ENCODE measurements around the gene ABR. TPM values are rescaled to one million over a fixed set of nuclear protein-coding genes. Genes with fewer than 3 reads are reported as not detected.

ABR gene
- total and polyA plus RNA-seq, 5 donors from 2014 or later: 13.2 to 116 (median 18.3) TPM

DNA sequence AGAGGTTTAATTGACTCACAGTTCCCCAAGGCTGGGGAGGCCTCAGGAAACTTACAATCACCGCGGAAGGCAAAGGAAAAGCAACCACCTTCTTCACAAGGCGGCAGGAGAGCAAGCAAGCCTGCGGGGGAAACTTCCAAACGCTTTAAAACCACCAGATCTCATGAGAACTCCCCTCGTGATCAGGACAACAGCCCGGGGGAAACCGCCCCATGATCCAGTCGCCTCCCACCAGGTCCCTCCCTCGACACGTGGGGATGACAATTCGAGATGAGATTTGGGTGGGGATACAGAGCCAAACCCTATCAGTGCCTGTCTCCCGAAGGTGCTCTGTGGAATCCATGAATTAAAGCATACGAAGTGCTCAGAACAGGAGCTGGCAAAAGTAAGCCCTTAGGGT is 43.9 kb upstream of the ABR start:
- Histone ChIP-seq H3K36me3 (ENCODE audit: control insufficient read depth, insufficient read depth, low read length) (no peaks in the 10 kb centered on the region), H3K4me1 (ENCODE audit: control insufficient read depth, insufficient read depth, low read length, poor library complexity, severe bottlenecking) (peaks cover 9% of the 10 kb centered on the region), H3K27ac (ENCODE audit: insufficient read depth, low read length, poor library complexity, severe bottlenecking) (no peak overlapping the region), H3K4me3 (ENCODE audit: low read depth, low read length) (no peak overlapping the region), H3K27me3 (ENCODE audit: control insufficient read depth, insufficient read depth, low read length) (peaks cover 13% of the 10 kb centered on the region), H3K9me3 (ENCODE audit: control insufficient read depth in 2 of 2, low read length in 2 of 2) (no peaks in the 10 kb centered on the region)
- peaks cover 0 to 3% (median 0%) of the 10 kb centered on the region in 7 donors for H3K9me3 Mint-ChIP-seq
- DNase-seq (no peak), ATAC-seq (ENCODE audit: low read depth in 2 of 2) (no peak)
- no peak overlapping the region for H3K4me3 Mint-ChIP-seq
- H3K27me3 Mint-ChIP-seq: peaks cover 50% of the 10 kb centered on the region
- H3K27ac Mint-ChIP-seq: no peak overlapping the region
- H3K36me3 Mint-ChIP-seq: no peaks in the 10 kb centered on the region
- peaks cover 0 to 7% (median 3%) of the 10 kb centered on the region in 4 donors for H3K4me1 Mint-ChIP-seq

DNA sequence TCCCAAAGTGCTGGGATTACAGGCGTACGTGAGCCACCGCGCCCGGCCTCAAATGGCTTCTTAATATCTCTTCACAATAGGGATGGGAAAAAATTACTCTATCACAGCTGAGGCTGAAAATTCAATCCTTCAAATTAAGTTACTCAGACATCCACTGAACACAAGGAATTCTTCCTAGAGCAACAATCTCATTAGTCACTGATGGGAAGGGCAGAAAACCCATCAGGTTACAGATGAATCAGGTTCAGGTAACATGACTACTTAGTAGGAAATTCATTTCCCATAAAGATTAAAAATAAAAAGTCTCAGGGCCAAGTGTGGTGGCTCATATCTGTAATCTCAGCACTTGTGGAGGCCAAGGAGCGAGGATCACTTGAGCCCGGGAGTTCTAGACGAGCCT is 42.5 kb upstream of the ABR start:
- Mint-ChIP-seq H3K27ac (no peak overlapping the region), H3K4me1 (peaks cover 0 to 5% (median under 1%) of the 10 kb centered on the region in 4 donors), H3K4me3 (no peak overlapping the region), H3K36me3 (no peaks in the 10 kb centered on the region), H3K9me3 (no peaks in the 10 kb centered on the region), H3K27me3 (peaks cover 38% of the 10 kb centered on the region)
- H3K27ac ChIP-seq (ENCODE audit: insufficient read depth, low read length, poor library complexity, severe bottlenecking): no peak overlapping the region
- peaks cover 8% of the 10 kb centered on the region for H3K27me3 ChIP-seq (ENCODE audit: control insufficient read depth, insufficient read depth, low read length)
- no peaks in the 10 kb centered on the region for H3K9me3 ChIP-seq (ENCODE audit: control insufficient read depth in 2 of 2, low read length in 2 of 2)
- H3K4me3 ChIP-seq (ENCODE audit: low read depth, low read length): no peak overlapping the region
- ATAC-seq (ENCODE audit: low read depth in 2 of 2) (no peak), DNase-seq (no peak)
- H3K4me1 ChIP-seq (ENCODE audit: control insufficient read depth, insufficient read depth, low read length, poor library complexity, severe bottlenecking): no peaks in the 10 kb centered on the region
- H3K36me3 ChIP-seq (ENCODE audit: control insufficient read depth, insufficient read depth, low read length): no peaks in the 10 kb centered on the region

DNA sequence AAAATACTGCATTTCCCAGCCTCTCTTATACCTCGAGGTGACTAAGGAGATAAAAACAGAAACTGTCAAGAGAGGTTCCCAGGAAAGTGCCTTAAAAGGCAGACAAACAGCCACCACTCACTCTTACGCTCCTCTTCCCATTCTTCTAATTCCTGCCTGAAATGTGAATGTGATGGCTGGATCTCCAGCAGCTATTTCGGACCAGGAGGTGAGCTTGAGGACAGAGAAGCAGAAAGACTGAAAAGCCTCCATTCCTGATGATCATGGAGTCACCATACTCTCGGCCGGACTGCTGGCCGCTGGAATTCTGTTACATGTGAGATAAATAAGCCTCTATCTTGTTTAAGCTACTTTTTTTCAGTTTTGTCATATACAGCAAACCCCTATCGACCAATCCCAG is 41.4 kb upstream of the ABR start:
- Mint-ChIP-seq H3K4me1 (peaks cover 0 to 5% (median 0%) of the 10 kb centered on the region in 4 donors), H3K4me3 (no peak overlapping the region), H3K9me3 (no peaks in the 10 kb centered on the region), H3K36me3 (no peaks in the 10 kb centered on the region), H3K27me3 (peaks cover 31% of the 10 kb centered on the region), H3K27ac (no peak overlapping the region)
- ATAC-seq (ENCODE audit: low read depth in 2 of 2) (no peak), DNase-seq (no peak)
- no peaks in the 10 kb centered on the region for H3K36me3 ChIP-seq (ENCODE audit: control insufficient read depth, insufficient read depth, low read length)
- peaks cover 2% of the 10 kb centered on the region for H3K27me3 ChIP-seq (ENCODE audit: control insufficient read depth, insufficient read depth, low read length)
- no peaks in the 10 kb centered on the region for H3K9me3 ChIP-seq (ENCODE audit: control insufficient read depth in 2 of 2, low read length in 2 of 2)
- no peaks in the 10 kb centered on the region for H3K4me1 ChIP-seq (ENCODE audit: control insufficient read depth, insufficient read depth, low read length, poor library complexity, severe bottlenecking)
- H3K27ac ChIP-seq (ENCODE audit: insufficient read depth, low read length, poor library complexity, severe bottlenecking): no peak overlapping the region
- no peak overlapping the region for H3K4me3 ChIP-seq (ENCODE audit: low read depth, low read length)

DNA sequence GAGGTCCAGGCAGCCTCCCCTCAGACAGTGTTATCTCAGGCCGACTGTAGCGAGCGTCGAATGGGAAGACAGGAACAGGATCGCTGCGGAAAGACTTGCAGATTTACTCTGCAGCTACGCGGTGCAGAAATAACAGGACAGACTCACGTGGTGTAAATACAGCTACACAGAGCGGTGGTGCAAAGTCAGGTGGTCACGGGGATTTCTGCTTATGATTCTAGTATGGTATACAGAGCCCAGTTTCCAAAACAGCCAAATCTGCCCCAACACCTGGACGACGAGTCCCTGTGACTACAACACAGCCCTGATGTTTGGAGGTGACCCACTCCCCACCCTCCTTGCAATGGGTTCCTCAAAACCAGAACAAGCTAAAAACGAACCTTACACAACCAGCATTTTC is 40.6 kb upstream of the ABR start:
- peaks cover 26% of the 10 kb centered on the region for H3K27me3 Mint-ChIP-seq
- H3K9me3 ChIP-seq (ENCODE audit: control insufficient read depth in 2 of 2, low read length in 2 of 2): no peaks in the 10 kb centered on the region
- DNase-seq (no peak), ATAC-seq (ENCODE audit: low read depth in 2 of 2) (no peak)
- H3K36me3 ChIP-seq (ENCODE audit: control insufficient read depth, insufficient read depth, low read length): no peaks in the 10 kb centered on the region
- H3K4me1 ChIP-seq (ENCODE audit: control insufficient read depth, insufficient read depth, low read length, poor library complexity, severe bottlenecking): no peaks in the 10 kb centered on the region
- H3K4me3 Mint-ChIP-seq: no peak overlapping the region
- H3K27ac Mint-ChIP-seq: no peak overlapping the region
- H3K4me1 Mint-ChIP-seq: no peaks in the 10 kb centered on the region
- H3K27me3 ChIP-seq (ENCODE audit: control insufficient read depth, insufficient read depth, low read length): no peaks in the 10 kb centered on the region
- no peaks in the 10 kb centered on the region for H3K9me3 Mint-ChIP-seq
- no peaks in the 10 kb centered on the region for H3K36me3 Mint-ChIP-seq
- no peak overlapping the region for H3K27ac ChIP-seq (ENCODE audit: insufficient read depth, low read length, poor library complexity, severe bottlenecking)
- no peak overlapping the region for H3K4me3 ChIP-seq (ENCODE audit: low read depth, low read length)

DNA sequence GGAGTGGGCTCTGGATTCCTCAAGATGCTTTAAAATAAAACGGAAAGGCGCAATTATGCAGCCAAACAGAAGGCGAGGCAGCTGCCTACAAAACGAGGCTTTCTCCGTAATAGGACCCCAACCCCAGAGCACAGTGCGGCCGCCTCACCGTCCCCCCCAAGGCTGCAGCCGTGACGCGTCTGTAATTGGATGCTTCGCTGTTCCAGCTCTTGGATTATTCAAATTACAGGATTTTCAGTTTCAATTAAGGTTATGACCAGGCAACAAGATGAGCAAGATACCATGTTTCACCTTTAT is 37.3 kb upstream of the ABR start:
- H3K27ac Mint-ChIP-seq: no peak overlapping the region
- Histone ChIP-seq H3K27me3 (ENCODE audit: control insufficient read depth, insufficient read depth, low read length) (no peaks in the 10 kb centered on the region), H3K4me3 (ENCODE audit: low read depth, low read length) (no peak overlapping the region), H3K36me3 (ENCODE audit: control insufficient read depth, insufficient read depth, low read length) (no peaks in the 10 kb centered on the region), H3K27ac (ENCODE audit: insufficient read depth, low read length, poor library complexity, severe bottlenecking) (no peak overlapping the region), H3K4me1 (ENCODE audit: control insufficient read depth, insufficient read depth, low read length, poor library complexity, severe bottlenecking) (no peaks in the 10 kb centered on the region), H3K9me3 (ENCODE audit: control insufficient read depth in 2 of 2, low read length in 2 of 2) (no peaks in the 10 kb centered on the region)
- ATAC-seq (ENCODE audit: low read depth in 2 of 2) (no peak), DNase-seq (no peak)
- no peaks in the 10 kb centered on the region for H3K9me3 Mint-ChIP-seq
- H3K4me3 Mint-ChIP-seq: no peak overlapping the region
- no peaks in the 10 kb centered on the region for H3K36me3 Mint-ChIP-seq
- no peaks in the 10 kb centered on the region for H3K4me1 Mint-ChIP-seq
- peaks cover 21% of the 10 kb centered on the region for H3K27me3 Mint-ChIP-seq

DNA sequence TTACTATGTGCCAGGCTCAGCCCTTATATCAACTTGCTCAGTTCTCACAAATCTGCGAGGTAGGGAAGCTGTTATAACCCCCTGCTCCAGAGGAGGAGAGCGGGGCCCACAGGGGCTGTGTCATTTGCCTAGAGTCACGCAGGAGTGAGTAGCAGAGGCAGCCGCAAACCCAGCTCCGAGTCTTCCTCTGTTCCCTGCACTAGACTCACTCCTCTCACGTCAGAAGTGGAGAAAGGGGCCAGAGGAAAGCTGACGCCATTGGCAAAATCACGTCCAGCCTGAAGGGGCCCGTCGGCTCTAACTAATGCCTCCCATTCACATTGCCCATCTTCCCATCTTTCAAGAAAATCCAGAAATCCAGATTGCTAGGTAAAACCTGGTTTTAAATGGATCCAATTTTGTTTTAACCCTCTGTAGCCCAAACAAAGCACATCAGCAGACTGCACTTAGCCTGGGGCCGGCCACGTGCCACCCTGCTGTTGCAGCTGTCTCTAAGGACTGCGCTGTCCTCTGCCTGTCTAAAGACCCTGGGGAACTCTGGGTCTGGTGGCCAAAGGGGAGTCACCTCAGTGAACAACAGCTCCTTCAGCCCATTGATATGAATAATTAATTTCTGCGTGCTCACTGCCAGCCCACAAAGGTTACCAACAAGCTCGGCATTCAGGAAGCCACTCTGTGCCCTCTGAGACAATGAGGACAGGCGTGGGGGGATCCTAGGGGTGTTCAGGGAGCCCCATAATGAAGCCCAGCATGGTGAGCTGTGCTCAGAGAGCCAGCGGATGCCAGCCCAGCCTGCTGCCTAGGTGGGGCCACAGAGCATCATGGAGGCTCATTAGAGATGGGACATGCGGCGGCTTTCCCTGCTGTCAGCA is 36.7 kb upstream of the ABR start:
- no peaks in the 10 kb centered on the region for H3K27me3 ChIP-seq (ENCODE audit: control insufficient read depth, insufficient read depth, low read length)
- Mint-ChIP-seq H3K4me3 (no peak overlapping the region), H3K36me3 (no peaks in the 10 kb centered on the region), H3K27ac (no peak overlapping the region), H3K27me3 (peaks cover 24% of the 10 kb centered on the region), H3K4me1 (no peaks in the 10 kb centered on the region), H3K9me3 (no peaks in the 10 kb centered on the region)
- no peak overlapping the region for H3K27ac ChIP-seq (ENCODE audit: insufficient read depth, low read length, poor library complexity, severe bottlenecking)
- no peak overlapping the region for H3K4me3 ChIP-seq (ENCODE audit: low read depth, low read length)
- no peak for DNase-seq
- no peaks in the 10 kb centered on the region for H3K36me3 ChIP-seq (ENCODE audit: control insufficient read depth, insufficient read depth, low read length)
- no peaks in the 10 kb centered on the region for H3K9me3 ChIP-seq (ENCODE audit: control insufficient read depth in 2 of 2, low read length in 2 of 2)
- ATAC-seq (ENCODE audit: low read depth in 2 of 2): no peak
- H3K4me1 ChIP-seq (ENCODE audit: control insufficient read depth, insufficient read depth, low read length, poor library complexity, severe bottlenecking): no peaks in the 10 kb centered on the region

DNA sequence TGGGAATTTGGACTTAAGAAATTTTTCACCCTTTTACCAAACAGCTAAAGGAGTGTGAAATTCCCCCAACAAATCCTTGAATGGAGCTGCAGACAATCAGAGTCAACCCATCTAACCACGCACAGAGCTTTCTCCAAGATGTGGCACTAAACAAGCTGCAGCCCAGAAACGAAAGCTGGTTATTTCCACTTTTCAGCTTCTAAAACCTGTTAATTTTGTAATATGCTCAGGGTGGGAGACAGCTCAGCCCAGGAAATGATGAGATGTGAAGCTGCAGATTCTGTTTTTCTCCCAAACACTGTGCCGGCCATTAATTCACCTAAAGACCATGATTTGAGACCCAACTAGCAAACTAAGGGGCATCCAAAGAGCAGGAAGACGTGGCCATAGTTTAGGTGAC is 33.2 kb upstream of the ABR start:
- H3K36me3 Mint-ChIP-seq: no peaks in the 10 kb centered on the region
- no peak overlapping the region for H3K4me3 Mint-ChIP-seq
- H3K4me3 ChIP-seq (ENCODE audit: low read depth, low read length): no peak overlapping the region
- no peak overlapping the region for H3K27ac ChIP-seq (ENCODE audit: insufficient read depth, low read length, poor library complexity, severe bottlenecking)
- no peak for DNase-seq
- H3K4me1 Mint-ChIP-seq: no peaks in the 10 kb centered on the region
- H3K27ac Mint-ChIP-seq: no peak overlapping the region
- ATAC-seq (ENCODE audit: low read depth in 2 of 2): no peak
- H3K9me3 ChIP-seq (ENCODE audit: control insufficient read depth in 2 of 2, low read length in 2 of 2): no peaks in the 10 kb centered on the region
- no peaks in the 10 kb centered on the region for H3K36me3 ChIP-seq (ENCODE audit: control insufficient read depth, insufficient read depth, low read length)
- no peaks in the 10 kb centered on the region for H3K4me1 ChIP-seq (ENCODE audit: control insufficient read depth, insufficient read depth, low read length, poor library complexity, severe bottlenecking)
- no peaks in the 10 kb centered on the region for H3K27me3 ChIP-seq (ENCODE audit: control insufficient read depth, insufficient read depth, low read length)
- H3K27me3 Mint-ChIP-seq: peaks cover 24% of the 10 kb centered on the region
- H3K9me3 Mint-ChIP-seq: no peaks in the 10 kb centered on the region

DNA sequence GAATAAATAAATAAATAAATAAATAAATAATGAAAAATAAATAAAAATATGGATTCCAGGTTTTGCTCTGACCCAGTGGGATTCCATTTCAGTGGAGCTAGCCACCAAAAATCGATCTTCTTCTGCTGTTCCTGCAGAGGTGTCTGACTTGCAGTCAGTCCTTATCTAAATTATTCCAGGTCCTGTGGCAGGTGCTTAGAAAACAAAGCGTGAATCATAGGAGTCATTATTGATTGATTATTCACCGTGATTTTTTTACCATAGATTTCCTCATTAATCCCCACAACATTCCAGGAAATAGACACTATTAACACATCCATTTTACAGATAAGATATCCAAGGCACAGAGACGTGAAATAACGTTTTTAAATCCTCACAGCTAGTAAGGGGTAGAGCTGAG is 31.5 kb upstream of the ABR start:
- no peaks in the 10 kb centered on the region for H3K4me1 ChIP-seq (ENCODE audit: control insufficient read depth, insufficient read depth, low read length, poor library complexity, severe bottlenecking)
- H3K4me3 ChIP-seq (ENCODE audit: low read depth, low read length): no peak overlapping the region
- ATAC-seq (ENCODE audit: low read depth in 2 of 2): no peak
- no peak overlapping the region for H3K27ac ChIP-seq (ENCODE audit: insufficient read depth, low read length, poor library complexity, severe bottlenecking)
- no peak for DNase-seq
- H3K36me3 Mint-ChIP-seq: no peaks in the 10 kb centered on the region
- H3K36me3 ChIP-seq (ENCODE audit: control insufficient read depth, insufficient read depth, low read length): no peaks in the 10 kb centered on the region
- H3K27me3 ChIP-seq (ENCODE audit: control insufficient read depth, insufficient read depth, low read length): no peaks in the 10 kb centered on the region
- no peaks in the 10 kb centered on the region for H3K9me3 Mint-ChIP-seq
- no peak overlapping the region for H3K27ac Mint-ChIP-seq
- H3K27me3 Mint-ChIP-seq: peaks cover 28% of the 10 kb centered on the region
- H3K4me3 Mint-ChIP-seq: peak overlapping the region in 1 of 4 donors; percentile 61
- H3K4me1 Mint-ChIP-seq: no peaks in the 10 kb centered on the region
- H3K9me3 ChIP-seq (ENCODE audit: control insufficient read depth in 2 of 2, low read length in 2 of 2): no peaks in the 10 kb centered on the region
